Measurements from ENCODE around the gene TRIM38. TPM values are rescaled to one million over a fixed set of nuclear protein-coding genes. Genes with fewer than 3 reads are reported as not detected.
A peak's percentile ranks its signal among the peaks of the same experiment; 100 is the strongest.
"Not testable (repeated sequence)": the region's sequence is repeated elsewhere in the genome, so short reads cannot be mapped to it uniquely, and the experiment has no call there.

TRIM38 gene
- total RNA-seq, 1 donor from 2014 or later = 9.0 TPM

- DNase-seq = no peak
Observed at GRCh38 chr6:25972128-25972527, 9.5 kb downstream of the TRIM38 start.

DNA sequence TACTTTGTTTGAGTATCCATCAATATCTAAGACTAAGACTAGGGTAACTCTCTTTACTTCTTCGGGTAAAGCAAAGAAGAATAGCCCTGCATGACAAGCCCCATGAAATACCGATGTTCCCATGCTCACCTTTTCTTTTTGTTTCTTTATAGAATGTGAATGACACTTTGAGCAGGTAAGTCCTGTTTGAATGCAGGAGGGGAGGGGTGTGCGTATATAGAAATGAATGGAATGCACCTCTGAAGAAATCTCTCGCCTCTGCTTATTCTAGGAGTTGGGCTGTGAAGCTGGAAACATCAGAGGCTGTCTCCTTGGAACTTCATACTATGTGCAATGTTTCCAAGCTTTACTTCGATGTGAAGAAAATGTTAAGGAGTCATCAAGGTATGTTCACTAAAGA, 10.3 kb downstream of the TRIM38 start:
- DNase-seq = no peak

DNA sequence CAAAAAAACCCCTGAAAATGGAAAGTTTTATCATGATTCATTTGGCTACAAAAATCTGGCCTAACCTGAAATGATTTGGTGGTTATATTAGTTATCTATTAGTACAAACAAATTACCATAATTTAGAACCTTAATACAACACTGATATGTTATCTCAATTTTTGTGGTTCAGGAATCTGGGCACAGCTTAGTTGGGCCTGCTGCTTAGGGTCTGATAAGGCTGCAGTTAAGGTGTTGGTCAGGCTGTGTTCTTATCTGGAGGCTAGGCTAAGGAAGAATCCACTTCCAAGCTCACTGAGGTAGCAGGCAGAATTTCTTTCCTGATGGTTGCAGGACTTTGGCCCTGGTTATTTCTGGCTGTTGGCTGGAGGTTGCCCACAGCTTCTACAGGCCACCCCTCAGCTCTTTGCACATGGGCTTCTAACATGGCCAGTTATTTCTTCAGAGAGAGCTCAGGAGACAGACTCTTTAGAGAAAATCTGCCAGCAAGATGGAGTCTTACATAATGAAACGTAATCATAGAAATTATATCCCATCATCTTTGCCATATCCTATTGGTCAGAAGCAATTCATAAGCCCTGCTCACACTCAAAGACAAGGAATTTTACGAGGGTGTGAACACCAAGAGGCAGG, 11.4 kb downstream of the TRIM38 start:
- DNase-seq = no peak

- DNase-seq = no peak
Observed at GRCh38 chr6:25975923-25976560, 13.4 kb downstream of the TRIM38 start.

DNA sequence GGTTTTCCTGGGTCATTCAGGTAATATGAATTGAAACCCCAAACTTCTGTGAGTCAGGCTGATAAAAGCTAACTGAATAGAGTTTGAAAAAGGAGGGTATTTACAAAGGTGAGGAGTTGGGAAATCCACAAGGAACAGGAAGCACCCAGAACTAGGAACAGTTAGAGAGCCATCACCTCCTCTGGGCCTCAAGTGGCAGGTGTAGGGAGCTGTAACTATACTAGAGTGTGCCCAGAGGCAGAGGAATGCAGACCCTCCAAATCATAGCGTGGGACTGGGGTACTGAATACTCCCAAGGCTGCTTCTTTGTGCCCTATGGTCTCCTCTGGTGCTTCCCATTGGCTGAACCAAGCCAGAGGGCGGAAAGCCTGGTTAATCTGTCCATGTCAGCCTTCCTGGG, 18.3 kb downstream of the TRIM38 start:
- DNase-seq = no peak

DNA sequence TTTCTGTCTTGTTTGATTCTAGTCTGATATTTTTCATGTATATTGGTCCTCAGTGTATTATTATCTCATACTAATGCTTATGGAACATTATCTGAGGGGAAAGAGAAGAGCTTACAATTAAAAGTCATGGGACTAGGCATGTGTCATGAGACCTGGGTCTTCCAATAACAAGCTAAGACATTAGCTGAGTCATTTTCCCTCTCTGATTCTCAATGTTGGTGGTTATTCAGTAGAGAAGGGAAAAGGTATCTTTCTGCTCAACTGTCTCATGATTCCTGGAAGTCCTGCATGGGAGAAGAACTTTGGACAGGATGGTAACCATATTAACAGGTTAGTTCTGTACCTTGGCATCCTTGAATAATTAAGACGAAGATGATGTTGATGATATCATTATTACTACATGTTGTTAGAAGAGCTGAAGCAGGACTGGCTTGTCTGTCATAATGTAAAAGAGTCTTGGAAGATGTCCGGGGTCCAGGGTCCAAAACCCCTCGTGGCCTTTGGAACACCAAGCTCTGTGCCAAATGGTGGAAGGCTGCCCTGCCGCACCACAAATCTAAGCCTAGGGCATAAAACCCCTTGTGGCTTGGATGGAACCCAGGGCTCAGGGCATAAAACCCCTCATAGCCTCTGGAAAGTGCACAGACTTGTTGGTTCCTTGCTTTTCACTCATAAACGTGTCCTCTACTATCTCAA, 19.1 kb downstream of the TRIM38 start:
- DNase-seq = no peak

DNA sequence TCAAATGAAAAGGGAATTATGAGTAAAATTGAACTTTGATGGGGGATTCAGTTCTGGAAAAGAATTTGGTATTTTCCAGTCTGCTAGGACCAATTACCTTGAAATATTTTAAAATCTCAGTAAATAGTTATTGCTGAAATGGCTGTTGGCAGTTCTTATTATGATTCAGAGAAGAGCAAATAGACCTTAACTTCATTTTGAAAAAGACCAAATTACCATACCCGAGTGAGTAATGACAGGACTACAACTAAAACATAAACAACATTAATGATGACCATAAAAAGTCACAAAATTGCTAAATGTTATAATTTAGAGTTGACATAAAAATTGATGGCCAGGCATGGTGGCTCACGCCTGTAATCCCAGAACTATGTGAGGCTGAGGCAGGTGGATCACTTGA, 21.7 kb downstream of the TRIM38 start:
- DNase-seq = no peak

GRCh38 chr6:25987845-25988244, 25.2 kb downstream of the TRIM38 start:
- no peak for DNase-seq

DNA sequence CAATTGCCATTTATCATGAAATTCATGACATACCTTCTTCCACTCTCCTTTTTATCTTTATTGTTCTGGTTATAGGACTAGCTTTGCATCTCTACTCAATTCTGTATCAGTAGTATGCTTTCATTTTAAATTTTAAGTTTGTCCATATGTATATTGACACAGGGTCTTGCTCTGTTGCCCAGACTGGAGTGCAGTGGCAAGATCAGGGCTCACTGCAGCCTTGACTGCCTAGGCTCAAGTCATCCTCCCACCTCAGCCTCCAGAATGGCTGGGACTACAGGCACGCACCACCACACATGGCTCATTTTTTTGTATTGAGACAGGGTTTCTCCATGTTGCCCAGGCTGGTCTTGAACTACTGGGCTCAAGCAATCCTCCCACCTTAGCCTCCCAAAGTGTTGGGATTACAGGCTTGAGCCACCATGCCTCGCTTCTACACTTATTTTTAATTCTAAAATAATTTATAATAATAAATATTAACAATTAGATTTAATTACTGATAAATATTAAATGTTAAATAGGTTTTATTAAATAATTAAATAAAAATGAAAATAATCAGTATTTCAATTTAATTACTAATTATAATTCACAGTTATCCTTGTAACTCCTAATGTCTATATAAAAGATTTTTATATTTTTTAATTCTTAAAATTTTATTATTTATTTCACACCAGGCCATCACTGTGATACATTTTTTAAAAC, 27.7 kb downstream of the TRIM38 start:
- no peak for DNase-seq

GRCh38 chr6:25991785-25992412, 29.3 kb downstream of the TRIM38 start:
- DNase-seq = peak; percentile 90

- peak; percentile 98 for DNase-seq
Observed at GRCh38 chr6:25992413-25993340, 30.1 kb downstream of the TRIM38 start.

- DNase-seq = not testable (repeated sequence)
Observed at GRCh38 chr6:25993341-25993684, 30.7 kb downstream of the TRIM38 start.

DNA sequence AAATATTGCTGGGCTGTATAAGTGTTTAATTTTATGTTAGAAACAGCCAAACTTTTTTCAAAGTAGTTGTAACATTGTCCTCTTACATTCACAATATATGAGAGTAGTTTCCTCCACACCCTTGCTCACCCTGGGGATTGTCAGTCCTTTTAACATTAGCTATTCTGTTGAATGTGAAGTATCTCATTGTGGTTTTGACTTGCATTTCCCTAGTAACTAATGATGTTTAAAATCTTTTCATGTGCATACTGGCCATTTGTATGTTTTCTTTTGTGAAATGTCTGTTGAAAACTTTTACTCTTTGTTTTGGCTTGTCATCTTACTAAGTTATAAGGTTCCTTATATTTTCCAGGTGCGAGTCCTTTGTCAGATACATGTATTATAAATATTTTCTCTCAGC, 32.9 kb downstream of the TRIM38 start:
- no peak for DNase-seq

DNA sequence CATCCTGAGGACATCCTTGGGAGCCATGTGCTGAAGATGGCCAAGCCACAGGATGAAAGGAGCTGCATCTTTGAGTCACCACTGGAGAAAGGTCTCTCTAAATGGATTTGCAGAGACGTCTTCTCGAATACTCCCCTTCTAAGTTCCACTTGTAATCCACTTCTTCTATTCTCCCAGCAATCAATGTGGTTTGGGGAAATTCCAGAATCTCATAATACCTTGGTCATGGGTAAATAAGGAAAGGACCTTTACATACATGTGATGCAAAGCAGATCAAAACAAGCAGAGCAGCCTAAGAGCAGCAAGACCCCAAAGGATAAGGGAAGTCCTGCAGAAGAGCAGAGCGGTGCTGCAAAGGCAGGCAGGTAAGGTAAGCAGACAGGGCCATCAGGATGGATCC, 35.3 kb downstream of the TRIM38 start:
- no peak for DNase-seq

DNA sequence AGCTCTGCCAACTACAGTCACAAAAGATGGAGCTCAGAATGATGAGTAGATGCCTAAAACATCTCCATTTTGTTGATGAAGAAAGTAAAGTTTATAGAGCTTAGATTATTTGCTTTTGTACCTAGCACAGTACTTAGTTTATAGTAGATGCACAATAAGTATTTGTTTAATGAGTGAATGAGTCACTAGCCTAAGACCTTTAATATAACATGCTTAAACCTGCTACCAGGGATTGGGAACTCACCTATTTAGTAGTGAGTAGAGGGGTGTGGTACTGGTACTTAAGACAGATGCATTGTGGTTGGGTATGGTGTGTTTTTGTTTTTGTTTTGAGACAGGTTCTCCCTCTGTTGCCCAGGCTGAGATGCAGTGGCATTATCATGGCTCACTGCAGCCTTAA, 35.8 kb downstream of the TRIM38 start:
- DNase-seq = no peak

DNA sequence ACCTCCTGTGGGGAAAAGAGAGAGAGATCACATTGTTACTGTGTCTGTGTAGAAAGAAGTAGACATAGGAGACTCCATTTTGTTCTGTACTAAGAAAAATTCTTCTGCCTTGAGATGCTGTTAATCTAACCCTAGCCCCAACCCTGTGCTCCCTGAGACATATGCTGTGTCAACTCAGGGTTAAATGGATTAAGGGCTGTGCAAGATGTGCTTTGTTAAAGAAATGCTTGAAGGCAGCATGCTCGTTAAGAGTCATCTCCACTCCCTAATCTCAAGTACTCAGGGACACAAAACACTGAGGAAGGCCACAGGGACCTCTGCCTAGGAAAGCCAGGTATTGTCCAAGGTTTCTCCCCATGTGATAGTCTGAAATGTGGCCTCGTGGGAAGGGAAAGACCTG, 36.6 kb downstream of the TRIM38 start:
- not testable (repeated sequence) for DNase-seq

GRCh38 chr6:26000366-26001144, 38.0 kb downstream of the TRIM38 start:
- DNase-seq = no peak

DNA sequence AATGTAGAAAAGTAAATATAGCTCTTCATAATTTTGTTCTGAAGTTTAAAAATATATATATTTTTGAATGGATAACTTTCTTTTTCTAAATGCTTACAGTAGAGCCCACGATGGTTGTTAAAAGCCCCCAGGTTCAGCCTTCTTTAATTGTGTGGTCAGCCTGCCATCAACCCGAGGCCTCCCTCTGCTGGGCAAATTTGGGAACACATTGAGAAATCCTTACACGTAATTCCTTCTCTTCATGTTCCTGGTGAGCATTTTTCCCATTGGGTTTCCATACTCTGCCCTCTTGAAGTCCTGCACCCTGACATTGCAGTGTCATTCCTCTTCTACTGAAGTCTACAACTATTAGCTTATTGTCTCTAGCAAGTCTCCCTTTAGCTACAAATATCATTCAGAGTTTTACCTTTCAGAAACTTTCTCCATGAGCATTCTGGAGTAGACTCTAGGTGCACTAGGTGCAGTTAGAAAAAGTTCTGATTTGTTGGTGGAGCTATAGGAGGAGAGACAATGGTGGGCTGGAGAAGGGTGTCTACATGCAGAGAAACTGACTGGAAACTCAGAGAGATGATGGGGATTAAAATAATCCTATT, 40.6 kb downstream of the TRIM38 start:
- DNase-seq = peak; percentile 81

DNA sequence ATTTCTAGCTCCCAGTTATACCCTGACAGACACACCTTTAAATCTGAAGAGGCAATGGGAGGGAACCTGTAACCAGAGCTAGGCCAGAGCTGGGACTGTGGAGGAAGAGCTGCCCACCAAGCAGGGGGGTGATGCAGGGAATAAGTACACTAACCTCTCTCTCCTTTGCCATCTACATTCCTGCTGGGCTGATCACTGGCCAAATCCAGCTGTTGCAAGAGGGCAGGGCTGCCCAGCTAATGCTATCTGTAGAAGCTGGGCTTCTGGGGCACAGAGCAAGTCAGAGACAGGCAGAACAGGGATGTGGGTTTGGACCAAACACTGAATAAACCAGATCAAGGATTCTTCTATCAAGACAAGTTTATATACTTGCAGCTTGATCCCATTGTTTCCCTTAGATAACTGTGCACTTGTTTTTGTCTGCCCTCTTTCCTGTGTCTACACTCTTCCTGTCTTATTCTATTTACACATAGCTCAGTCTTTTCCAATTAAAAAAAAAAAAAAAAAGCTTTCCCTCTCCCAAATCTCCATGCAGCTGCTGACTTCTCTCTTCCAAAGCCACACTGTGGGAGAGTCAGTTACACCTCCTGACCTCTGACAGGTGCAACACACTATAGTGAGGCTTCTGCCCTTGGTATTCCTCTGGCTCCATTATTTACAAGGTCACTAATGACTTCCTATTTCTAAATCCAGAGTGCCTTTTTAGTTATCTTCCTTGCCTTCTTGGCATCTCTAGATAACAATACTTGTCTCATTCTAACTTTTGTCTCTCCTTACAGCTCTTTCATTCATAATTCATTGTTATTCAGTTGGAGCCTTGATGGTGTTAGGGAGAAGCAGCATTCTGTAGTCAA, 43.7 kb downstream of the TRIM38 start:
- DNase-seq = no peak
